ENCODE measurements around the gene EDC4. TPM values are rescaled to one million over a fixed set of nuclear protein-coding genes. Genes with fewer than 3 reads are reported as not detected.

Gene EDC4
- total RNA-seq, 1 donor = 47.4 TPM

GRCh38 chr16:67868290-67868689 is 4.6 kb upstream of the EDC4 start:
- H3K4me3 ChIP-seq (ENCODE audit: low read depth, low read length) = no peak overlapping the region
- no peak for DNase-seq (ENCODE audit: low read depth)
- TF ChIP-seq, protein P1, sequence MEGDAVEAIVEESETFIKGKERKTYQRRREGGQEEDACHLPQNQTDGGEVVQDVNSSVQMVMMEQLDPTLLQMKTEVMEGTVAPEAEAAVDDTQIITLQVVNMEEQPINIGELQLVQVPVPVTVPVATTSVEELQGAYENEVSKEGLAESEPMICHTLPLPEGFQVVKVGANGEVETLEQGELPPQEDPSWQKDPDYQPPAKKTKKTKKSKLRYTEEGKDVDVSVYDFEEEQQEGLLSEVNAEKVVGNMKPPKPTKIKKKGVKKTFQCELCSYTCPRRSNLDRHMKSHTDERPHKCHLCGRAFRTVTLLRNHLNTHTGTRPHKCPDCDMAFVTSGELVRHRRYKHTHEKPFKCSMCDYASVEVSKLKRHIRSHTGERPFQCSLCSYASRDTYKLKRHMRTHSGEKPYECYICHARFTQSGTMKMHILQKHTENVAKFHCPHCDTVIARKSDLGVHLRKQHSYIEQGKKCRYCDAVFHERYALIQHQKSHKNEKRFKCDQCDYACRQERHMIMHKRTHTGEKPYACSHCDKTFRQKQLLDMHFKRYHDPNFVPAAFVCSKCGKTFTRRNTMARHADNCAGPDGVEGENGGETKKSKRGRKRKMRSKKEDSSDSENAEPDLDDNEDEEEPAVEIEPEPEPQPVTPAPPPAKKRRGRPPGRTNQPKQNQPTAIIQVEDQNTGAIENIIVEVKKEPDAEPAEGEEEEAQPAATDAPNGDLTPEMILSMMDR (IDR thresholded peaks at IDR 0.05; ENCODE audit: insufficient read depth, low read length) = no peak

DNA sequence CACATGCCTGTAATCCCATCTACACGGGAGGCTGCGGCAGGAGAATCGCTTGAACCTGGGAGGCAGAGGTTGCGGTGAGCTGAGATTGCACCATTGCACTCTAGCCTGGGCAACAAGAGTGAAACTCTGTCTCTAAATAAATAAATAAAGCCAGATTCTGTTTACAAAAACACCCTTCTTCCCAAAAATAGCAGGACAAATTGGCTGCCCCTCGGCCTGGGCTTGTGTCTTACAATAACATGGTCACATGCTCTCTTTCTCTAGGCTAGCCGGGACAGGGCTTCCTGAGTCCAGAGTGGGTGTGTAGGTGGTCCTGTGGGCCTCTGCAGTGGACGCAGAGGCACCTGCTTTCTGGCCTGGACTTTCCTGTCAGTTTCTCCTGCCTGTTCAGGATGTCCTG is 3.2 kb upstream of the EDC4 start:
- TF ChIP-seq, protein P1 (IDR thresholded peaks at IDR 0.05; ENCODE audit: insufficient read depth, low read length) = no peak
- H3K4me3 ChIP-seq (ENCODE audit: low read depth, low read length) = no peak overlapping the region
- no peak for DNase-seq (ENCODE audit: low read depth)

- TF ChIP-seq, protein P1 (IDR thresholded peaks at IDR 0.05; ENCODE audit: insufficient read depth, low read length) = no peak
- H3K4me3 ChIP-seq (ENCODE audit: low read depth, low read length) = no peak overlapping the region
- DNase-seq (ENCODE audit: low read depth) = no peak
Observed at GRCh38 chr16:67871256-67871655, 1.6 kb upstream of the EDC4 start.

DNA sequence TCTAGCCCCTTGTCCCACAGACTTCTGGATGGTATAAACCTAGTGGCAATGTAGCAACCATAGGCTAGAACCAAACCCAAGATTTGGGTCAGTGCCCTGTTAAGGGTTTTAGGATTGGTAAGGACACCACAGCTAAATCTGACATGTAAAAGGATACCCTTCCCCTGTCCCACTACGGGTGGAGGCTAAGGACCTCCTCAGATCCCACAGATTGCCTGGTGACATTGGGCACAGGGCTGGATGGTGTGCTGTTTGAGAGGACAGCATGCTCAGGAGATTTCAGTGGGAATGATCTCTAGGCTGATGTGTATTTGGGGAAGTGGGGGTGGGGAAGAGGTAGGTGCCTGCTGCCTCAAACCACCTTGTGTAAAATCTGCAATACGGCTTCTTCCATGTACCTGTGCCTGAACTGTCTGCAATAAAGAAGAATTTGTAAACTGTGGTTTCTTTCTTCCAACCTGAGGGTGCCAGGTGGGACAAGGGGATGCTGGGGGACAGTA is 671 bp upstream of the EDC4 start:
- no peak overlapping the region for H3K4me3 ChIP-seq (ENCODE audit: low read depth, low read length)
- no peak for DNase-seq (ENCODE audit: low read depth)
- TF ChIP-seq, protein P1 (IDR thresholded peaks at IDR 0.05; ENCODE audit: insufficient read depth, low read length) = no peak

DNA sequence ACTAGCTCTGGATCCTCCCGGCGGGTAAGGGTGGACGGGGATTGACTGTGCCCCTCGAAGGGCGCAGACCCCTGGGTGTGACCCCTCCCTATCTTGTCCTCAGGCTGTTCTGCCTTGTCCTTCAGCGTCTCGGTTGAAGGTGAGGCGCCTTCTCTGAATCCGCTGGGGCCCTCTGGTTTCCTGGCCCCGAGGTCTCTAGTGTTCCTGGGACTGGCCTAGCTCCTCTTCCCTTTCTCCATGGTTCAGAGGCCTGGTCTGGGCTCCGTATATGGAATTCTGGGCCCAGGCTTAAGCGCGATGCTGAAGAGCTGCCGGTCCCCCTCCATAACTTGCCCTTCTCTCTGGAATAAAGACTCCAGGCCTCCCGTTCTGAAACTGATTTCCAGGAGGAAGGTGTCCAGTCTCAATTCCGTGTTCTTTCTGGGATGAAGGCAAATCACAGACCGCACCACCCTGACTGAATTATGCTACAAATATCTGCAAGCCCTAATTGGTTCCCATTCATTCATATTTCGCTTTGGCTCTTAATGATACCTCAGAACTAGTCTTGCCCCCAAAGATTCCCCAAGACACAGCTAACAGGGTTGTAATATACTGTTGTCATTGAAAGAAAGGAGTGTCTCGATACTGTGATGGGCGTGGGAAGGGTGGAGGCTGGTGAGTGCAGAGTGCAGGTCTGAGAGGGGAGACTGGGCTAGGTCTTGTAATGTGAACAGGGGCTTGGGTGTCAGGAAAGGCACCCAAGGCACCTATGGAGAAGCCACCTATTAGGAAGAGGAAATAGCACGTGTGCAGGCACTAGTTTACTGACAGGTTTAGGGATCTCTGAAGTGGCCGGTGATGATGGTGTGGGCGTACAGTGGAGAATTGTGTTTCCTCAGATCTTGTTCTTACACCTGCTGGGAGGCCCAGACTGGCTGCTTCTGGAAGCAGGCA is 851 bp downstream of the EDC4 start:
- TF ChIP-seq, protein P1 (IDR thresholded peaks at IDR 0.05; ENCODE audit: insufficient read depth, low read length) = no peak
- peak overlapping the region; percentile 89 for H3K4me3 ChIP-seq (ENCODE audit: low read depth, low read length)
- peak; percentile 18 for DNase-seq (ENCODE audit: low read depth)

DNA sequence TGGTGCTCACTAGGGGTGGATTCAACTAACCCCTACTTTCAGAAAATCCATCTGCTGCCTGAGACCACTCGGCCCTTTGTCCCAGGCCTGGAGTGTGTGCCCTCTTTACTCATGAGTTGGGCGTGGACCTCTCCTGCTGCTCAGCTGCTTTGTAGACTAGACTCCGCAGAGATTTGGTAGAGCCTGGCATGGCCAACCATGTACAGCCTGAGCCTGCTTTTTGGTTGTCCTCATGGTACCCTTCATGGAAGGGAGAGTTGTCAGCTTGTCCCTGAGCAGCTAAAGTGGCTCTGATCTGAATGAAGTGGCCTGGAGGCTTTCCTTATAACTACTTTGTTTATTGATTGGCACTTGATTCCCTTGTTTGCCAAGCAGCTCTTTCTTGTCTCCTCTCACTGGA is 1.5 kb downstream of the EDC4 start:
- TF ChIP-seq, protein P1 (IDR thresholded peaks at IDR 0.05; ENCODE audit: insufficient read depth, low read length) = no peak
- H3K4me3 ChIP-seq (ENCODE audit: low read depth, low read length) = peak overlapping the region; percentile 89
- no peak for DNase-seq (ENCODE audit: low read depth)
